ENCODE data around the gene EDN2.

Gene EDN2

GRCh38 chr1:41478118-41478748 lies 6.2 kb downstream of the EDN2 start:
- DNase-seq (ENCODE audit: low read depth in 1 of 2, low spot score in 1 of 2) = no peak
- Histone ChIP-seq H3K4me3 (replicated peaks; ENCODE audit: insufficient read depth, low read length) (no peak overlapping the region), H3K27ac (replicated peaks) (no peak overlapping the region), H3K27me3 (ENCODE audit: insufficient read depth, poor library complexity, severe bottlenecking) (peaks cover 2% of the 10 kb centered on the region)
- TF ChIP-seq SPI1 (IDR thresholded peaks at IDR 0.05; ENCODE audit: borderline replicate concordance, low read depth) = no peak
- TF ChIP-seq, protein P1, sequence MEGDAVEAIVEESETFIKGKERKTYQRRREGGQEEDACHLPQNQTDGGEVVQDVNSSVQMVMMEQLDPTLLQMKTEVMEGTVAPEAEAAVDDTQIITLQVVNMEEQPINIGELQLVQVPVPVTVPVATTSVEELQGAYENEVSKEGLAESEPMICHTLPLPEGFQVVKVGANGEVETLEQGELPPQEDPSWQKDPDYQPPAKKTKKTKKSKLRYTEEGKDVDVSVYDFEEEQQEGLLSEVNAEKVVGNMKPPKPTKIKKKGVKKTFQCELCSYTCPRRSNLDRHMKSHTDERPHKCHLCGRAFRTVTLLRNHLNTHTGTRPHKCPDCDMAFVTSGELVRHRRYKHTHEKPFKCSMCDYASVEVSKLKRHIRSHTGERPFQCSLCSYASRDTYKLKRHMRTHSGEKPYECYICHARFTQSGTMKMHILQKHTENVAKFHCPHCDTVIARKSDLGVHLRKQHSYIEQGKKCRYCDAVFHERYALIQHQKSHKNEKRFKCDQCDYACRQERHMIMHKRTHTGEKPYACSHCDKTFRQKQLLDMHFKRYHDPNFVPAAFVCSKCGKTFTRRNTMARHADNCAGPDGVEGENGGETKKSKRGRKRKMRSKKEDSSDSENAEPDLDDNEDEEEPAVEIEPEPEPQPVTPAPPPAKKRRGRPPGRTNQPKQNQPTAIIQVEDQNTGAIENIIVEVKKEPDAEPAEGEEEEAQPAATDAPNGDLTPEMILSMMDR (IDR thresholded peaks at IDR 0.05; ENCODE audit: insufficient read depth, low read length) = no peak
- no peak for TF ChIP-seq POLR2AphosphoS5 (IDR thresholded peaks at IDR 0.05; ENCODE audit: low read depth)
- no peak for TF ChIP-seq GABPA (IDR thresholded peaks at IDR 0.05; ENCODE audit: low read depth)
- TF ChIP-seq, protein P2, sequence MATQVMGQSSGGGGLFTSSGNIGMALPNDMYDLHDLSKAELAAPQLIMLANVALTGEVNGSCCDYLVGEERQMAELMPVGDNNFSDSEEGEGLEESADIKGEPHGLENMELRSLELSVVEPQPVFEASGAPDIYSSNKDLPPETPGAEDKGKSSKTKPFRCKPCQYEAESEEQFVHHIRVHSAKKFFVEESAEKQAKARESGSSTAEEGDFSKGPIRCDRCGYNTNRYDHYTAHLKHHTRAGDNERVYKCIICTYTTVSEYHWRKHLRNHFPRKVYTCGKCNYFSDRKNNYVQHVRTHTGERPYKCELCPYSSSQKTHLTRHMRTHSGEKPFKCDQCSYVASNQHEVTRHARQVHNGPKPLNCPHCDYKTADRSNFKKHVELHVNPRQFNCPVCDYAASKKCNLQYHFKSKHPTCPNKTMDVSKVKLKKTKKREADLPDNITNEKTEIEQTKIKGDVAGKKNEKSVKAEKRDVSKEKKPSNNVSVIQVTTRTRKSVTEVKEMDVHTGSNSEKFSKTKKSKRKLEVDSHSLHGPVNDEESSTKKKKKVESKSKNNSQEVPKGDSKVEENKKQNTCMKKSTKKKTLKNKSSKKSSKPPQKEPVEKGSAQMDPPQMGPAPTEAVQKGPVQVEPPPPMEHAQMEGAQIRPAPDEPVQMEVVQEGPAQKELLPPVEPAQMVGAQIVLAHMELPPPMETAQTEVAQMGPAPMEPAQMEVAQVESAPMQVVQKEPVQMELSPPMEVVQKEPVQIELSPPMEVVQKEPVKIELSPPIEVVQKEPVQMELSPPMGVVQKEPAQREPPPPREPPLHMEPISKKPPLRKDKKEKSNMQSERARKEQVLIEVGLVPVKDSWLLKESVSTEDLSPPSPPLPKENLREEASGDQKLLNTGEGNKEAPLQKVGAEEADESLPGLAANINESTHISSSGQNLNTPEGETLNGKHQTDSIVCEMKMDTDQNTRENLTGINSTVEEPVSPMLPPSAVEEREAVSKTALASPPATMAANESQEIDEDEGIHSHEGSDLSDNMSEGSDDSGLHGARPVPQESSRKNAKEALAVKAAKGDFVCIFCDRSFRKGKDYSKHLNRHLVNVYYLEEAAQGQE (IDR thresholded peaks at IDR 0.05; ENCODE audit: insufficient replicate concordance, low read depth) = no peak

GRCh38 chr1:41476807-41477361 lies 7.6 kb downstream of the EDN2 start:
- Histone ChIP-seq H3K4me3 (replicated peaks; ENCODE audit: insufficient read depth, low read length) (no peak overlapping the region), H3K27ac (replicated peaks) (no peak overlapping the region), H3K27me3 (ENCODE audit: insufficient read depth, poor library complexity, severe bottlenecking) (peaks cover 2% of the 10 kb centered on the region)
- DNase-seq (ENCODE audit: low read depth in 1 of 2, low spot score in 1 of 2) = no peak
- TF ChIP-seq GABPA (IDR thresholded peaks at IDR 0.05; ENCODE audit: low read depth) (no peak), SPI1 (IDR thresholded peaks at IDR 0.05; ENCODE audit: borderline replicate concordance, low read depth) (no peak), POLR2AphosphoS5 (IDR thresholded peaks at IDR 0.05; ENCODE audit: low read depth) (no peak)
- TF ChIP-seq, protein P1 (IDR thresholded peaks at IDR 0.05; ENCODE audit: insufficient read depth, low read length) = no peak
- TF ChIP-seq, protein P2 (IDR thresholded peaks at IDR 0.05; ENCODE audit: insufficient replicate concordance, low read depth) = no peak

GRCh38 chr1:41475859-41476567 lies 8.5 kb downstream of the EDN2 start:
- Histone ChIP-seq H3K27ac (replicated peaks) (no peak overlapping the region), H3K27me3 (ENCODE audit: insufficient read depth, poor library complexity, severe bottlenecking) (peaks cover 2% of the 10 kb centered on the region), H3K4me3 (replicated peaks; ENCODE audit: insufficient read depth, low read length) (no peak overlapping the region)
- TF ChIP-seq, protein P1 (IDR thresholded peaks at IDR 0.05; ENCODE audit: insufficient read depth, low read length) = no peak
- no peak for TF ChIP-seq POLR2AphosphoS5 (IDR thresholded peaks at IDR 0.05; ENCODE audit: low read depth)
- TF ChIP-seq SPI1 (IDR thresholded peaks at IDR 0.05; ENCODE audit: borderline replicate concordance, low read depth) = no peak
- TF ChIP-seq, protein P2 (IDR thresholded peaks at IDR 0.05; ENCODE audit: insufficient replicate concordance, low read depth) = no peak
- no peak for TF ChIP-seq GABPA (IDR thresholded peaks at IDR 0.05; ENCODE audit: low read depth)
- no peak for DNase-seq (ENCODE audit: low read depth in 1 of 2, low spot score in 1 of 2)

Measured in HL-60 (cell line).